ENCODE measurements around the gene TLX2.

DNA sequence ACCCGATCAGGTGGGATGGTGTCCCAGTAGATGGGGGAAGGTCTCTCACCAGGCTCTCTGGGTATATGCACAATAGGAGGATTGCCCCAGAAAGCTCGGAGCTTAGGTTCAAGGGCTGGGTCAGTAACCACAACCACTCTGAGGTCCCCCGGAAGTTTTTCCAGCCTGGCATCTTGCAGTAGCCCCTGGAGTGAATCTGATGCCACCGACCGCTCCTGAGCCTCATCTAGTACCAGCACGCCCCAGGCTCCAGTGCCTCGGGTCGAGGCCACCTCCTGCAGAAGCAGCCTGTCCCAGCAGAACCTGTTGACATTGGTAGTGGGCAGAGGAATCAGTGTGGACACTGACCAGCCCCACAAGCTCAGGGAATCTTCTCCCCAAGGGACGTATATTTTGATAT lies 9.8 kb downstream of the TLX2 start:
- TF ChIP-seq, protein P1, sequence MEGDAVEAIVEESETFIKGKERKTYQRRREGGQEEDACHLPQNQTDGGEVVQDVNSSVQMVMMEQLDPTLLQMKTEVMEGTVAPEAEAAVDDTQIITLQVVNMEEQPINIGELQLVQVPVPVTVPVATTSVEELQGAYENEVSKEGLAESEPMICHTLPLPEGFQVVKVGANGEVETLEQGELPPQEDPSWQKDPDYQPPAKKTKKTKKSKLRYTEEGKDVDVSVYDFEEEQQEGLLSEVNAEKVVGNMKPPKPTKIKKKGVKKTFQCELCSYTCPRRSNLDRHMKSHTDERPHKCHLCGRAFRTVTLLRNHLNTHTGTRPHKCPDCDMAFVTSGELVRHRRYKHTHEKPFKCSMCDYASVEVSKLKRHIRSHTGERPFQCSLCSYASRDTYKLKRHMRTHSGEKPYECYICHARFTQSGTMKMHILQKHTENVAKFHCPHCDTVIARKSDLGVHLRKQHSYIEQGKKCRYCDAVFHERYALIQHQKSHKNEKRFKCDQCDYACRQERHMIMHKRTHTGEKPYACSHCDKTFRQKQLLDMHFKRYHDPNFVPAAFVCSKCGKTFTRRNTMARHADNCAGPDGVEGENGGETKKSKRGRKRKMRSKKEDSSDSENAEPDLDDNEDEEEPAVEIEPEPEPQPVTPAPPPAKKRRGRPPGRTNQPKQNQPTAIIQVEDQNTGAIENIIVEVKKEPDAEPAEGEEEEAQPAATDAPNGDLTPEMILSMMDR (conservative IDR thresholded peaks at IDR 0.05; ENCODE audit: low read depth, low read length) = no peak
- TF ChIP-seq EZH2 (IDR thresholded peaks at IDR 0.05; ENCODE audit: low read length, unreplicated experiment) (no peak), EZH2phosphoT487 (IDR thresholded peaks at IDR 0.05; ENCODE audit: borderline replicate concordance, low read length) (no peak)
